Smooth muscle cell of the brain vasculature (primary cell): ENCODE results near the gene PREX1.

ENCODE experiments used
- DNase-seq: peaks from one replicate; pipeline ENCODE4 v3.0.0-alpha.2; 2012; ENCODE audit warnings: low read depth, low spot score

The PREX1 gene

DNA sequence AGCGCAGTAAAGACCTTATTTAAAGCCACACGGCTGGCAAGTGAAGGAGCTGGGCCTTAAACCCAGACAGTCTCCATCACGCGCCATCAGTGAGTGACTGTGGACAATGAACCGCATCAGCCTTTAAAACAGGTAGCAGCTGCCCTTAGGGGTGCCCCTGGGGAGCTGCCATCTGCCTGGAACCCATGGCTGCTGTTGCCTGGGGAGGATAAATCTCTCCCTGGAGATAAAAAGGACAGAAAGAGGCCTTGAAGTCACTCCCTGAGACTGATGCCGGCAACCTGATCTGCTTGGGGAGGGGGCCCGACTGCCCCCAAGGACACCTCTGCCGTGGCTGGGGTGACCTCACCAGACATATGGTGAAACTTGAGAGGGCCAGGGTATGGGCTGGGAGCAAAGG is 73.5 kb downstream of the PREX1 start:
- DNase-seq = no peak

DNA sequence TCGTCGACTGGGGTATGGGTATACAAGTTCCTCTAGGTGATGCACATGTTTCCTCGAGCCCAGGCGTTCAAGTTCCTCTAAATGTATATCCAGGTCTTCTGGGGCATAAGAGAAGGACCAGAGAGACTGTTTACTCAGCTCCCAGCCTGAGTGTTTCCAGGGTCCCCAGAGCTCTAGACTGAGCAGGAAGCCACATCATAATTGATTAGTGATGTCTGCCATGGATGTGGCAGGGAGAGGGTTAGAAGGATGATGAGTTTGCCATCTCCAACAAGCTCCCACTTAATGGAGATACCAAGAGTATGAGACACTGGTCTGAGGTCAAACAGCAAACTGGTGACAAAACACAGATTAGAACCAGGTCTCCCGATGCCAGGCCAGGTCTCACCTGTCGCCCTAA is 74.8 kb downstream of the PREX1 start:
- no peak for DNase-seq

DNA sequence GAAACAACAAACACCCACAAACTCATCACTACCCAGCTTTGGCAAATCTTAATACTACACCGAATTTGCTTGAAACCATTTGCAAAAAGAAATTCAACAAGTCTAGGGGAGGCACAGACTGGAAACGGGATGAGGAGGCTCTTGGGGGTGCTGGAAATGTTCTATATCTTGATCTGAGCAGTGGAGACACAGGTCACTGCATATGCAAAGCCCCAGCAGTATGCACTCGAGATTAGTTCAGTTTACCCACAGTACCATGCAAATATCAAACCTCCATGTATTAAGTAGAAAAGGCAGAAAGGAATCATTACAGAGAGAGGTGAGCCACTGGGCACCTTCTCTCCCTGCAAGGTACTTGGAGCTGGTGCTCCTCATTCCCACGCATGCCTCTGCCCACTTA is 75.9 kb downstream of the PREX1 start:
- no peak for DNase-seq

DNA sequence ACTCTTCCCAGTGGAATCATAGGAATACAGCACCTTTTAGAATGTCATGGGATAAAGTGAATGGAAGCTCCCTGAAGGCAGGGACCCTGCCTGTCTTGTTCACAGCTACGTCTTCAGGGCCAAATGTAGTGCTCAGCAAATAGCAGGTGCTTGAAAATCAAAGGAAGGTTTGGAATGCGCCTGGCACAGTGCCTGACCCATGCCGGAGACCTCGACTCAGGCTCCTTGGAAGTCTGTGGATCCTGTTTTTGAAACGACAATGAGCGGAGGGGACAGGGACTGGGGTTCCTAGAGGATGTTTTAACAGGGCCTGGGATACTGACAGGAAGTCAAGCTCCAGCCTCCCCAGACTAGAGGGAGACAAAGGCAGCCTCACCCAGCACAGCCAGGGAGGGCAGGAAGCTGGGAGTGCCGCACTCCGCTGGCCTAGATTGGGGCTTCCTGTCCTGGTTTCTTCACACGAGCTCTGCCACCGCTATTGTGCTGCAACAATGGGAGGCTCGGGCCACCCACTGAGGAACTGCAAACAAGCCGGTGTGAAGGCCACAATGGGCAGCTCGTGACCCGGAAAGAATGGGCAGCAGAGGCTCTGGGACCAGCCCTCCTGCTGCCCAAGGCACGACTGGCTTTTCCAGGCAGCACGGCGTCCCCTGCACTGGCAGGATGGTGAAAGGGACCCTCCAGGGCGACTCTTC is 76.7 kb downstream of the PREX1 start:
- DNase-seq = no peak

DNA sequence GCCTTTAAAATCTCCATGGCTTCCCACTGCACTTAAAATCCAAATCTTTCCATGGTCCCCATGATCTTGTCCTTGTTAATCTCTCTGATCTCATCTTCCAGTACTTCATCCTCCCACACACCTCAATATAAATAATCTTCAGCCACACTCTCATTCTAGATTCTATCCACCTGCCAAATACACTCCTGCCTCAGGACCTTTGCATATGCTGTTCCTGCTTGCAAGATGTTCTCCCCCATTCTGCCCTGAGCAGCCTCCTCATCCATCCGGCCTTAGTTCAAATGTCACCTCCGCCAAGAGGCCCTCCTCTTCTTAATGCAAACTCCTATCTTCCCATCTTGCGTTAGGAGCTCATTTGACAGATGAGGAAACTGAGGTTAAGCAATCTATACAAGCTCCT is 77.4 kb downstream of the PREX1 start:
- no peak for DNase-seq

DNA sequence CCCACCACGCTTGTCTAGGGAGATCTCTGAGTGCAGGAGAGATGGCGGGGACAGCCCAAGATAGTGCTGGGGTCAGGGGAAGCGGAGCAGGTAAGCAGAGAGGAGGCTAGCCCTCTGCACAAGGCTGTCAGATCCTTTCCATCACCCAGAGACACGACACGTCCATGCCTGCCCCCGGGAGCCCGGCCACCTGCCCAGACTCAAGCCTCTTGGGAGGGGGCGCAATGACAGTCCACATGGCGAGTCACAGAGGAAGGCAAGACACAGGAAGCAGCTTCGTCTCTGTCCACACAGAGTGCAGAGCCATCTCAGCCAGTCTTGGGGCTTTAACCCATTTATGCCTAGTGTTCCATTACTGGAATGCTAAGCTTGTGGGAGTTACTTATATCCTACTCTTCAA is 78.4 kb downstream of the PREX1 start:
- DNase-seq = no peak

DNA sequence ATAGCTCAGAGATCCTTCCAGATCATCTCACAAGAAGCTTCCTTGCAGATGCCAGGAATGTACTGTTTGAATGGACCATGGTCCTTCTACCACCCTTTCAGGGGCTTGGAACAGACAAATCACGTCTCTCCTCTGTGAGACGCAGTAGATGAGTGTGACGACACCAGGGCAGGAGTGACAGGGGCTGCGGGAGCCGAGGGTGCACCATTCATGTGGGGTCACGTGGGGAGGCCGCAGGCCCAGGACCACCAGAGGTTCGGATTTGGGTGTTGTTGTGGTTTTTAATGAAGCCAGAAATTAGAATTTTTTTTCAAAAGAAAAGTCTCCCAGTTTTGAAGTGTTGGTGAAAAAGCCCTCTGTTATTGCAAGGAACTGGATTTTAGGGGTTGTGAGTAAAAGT is 79.2 kb downstream of the PREX1 start:
- DNase-seq = no peak

DNA sequence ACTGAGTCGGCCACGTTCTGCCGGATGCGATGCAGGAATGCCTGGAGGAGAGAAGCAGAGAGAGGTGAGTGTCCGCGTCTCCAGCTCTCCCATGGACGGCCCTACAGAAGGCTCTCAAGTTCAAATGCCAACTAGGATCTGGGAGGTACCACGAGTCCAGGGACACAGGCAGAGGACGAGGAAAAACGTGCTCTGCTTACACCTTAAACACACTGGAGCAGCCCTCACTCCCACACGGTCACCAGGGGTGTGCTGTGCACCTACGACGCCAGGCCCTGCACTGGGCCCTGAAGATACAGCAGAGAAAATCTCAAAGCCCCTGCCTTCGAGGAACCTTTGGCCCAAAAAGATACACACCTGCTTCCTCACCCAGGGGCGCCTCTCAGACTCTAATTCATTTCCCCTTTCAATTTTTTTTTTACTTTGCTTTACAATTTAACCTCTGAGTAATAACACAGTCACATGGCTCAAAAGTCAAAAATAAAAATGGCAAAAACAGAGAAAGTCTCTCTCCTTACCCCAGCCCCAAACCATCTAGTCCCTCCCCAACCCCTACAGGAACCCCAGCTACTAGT is 79.9 kb downstream of the PREX1 start:
- DNase-seq = no peak

DNA sequence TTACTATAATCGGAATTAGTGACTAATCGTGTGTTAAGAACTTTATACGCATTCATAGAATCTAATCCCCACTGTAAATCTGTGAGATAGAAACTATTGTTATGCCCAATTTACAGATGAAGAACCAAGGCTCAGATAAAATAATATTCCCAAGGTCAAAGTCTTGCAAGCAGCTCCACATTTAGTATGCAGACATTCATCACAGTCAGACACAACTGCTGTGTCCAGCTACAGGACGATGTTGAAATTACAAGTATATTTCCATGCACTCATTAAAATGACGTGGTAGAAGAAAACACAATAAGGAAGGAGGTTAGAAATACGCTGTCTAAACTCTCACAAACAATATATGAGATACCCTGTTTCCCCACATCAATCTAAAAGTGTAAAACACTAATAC is 82.5 kb downstream of the PREX1 start:
- no peak for DNase-seq

DNA sequence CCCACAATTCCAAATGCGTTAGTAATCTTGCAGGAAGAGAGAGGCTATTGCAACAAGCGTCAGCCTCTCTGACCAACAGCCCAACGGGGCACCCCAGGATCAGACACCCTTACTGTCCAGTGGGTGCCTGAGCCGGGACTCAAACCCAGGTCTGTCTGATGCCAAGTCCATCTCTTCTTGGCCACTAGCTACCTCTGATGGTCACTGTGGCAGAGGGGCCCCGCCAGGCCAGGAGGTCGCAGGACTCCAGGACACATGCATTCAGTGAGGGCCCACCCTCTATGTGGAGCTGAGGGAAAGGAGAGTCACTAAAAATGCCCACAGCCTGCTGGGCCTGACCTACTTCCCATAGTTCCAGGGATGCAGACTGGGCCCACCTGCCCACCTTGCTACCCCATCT is 83.3 kb downstream of the PREX1 start:
- no peak for DNase-seq

DNA sequence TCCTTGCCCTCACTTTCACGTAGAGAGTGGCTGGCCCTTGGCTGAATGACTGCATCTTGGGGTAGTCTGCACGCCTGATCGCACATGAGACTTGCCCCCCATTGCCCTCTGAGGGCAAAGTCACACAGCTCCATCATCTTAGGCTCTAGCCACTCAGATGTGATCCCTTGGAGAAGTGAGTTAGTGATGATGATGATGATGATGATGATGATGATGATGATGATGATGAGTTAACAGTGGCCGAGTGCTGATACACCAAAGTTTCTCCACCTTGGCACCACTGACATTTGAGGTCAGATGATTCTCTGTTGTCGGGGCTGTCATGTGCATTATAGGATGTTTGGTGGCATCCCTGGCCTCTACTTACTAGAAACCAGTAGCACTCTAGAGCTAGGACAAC is 84.0 kb downstream of the PREX1 start:
- no peak for DNase-seq

DNA sequence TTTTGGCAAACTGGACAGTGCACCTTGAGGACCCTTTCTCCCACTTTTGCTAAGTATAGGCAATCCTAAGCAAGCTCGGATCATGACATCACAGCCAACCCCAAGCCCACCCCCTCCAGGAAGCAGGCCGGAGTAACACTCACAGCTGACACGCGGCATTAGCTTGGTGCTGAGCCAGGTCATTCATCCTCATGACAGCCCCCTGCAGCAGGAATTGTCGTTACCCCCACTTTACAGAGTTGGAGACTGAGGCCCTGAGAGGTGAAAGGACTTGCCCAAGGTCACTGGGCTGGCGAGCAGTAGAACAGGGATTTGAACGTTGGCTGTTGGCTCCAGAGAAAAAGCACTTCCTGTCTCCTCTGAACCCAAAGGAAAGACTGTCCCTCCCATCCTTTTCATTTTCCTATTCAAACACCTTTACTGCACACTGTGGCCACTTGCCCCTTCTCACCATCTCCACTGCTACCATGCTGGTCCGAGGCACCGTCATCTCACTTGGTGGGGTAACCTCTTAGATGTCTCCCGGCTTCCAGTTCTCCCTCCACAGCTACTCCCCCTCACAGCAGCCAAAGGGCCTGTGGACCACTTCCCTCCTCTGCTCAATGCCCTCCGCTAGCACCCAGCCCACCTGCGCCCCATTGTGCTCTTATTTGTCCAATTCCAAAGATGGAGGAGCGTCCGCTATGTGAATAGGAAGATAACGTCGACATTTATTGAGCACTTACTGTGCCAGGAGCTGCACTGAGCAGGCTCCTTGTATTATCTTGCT is 84.7 kb downstream of the PREX1 start:
- DNase-seq = no peak

DNA sequence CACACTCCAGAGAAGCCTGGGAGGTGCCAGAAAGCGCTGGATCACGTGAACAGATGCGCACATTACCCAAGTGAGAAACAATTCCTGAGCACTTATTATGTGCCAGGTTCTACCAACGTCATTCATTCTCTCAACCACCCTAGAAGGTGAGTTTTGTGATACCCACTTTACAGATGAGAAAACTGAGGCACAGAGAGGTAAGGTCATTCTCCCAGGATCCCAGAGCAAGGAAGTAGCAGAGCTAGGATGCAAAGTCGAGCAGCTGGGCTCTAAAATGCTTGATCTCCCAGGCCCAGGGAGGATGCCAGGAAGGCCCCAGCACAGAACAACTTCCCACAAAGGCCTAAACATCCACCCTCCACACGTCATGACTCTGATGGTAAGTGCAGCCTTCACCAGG is 85.6 kb downstream of the PREX1 start:
- DNase-seq = no peak

DNA sequence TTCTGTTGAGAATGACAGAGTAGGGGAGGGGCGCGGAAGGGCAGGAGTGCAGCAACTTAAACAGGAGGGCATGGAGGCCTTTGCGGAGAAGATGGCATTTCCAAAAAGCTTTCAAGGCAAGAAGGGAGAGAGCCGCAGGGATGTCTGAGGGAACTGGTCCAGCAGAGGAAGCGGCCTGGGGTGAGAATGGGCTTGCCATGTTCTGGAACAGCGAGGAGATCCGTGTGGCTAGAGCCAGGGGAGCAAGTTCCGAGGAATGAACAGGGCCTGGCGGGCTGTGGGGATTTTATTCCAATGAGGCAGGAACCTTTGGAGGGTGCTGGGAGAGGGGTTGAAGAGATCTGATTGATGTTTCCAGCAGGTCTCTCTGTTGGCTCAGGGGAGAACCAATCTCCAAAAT is 86.1 kb downstream of the PREX1 start:
- no peak for DNase-seq

DNA sequence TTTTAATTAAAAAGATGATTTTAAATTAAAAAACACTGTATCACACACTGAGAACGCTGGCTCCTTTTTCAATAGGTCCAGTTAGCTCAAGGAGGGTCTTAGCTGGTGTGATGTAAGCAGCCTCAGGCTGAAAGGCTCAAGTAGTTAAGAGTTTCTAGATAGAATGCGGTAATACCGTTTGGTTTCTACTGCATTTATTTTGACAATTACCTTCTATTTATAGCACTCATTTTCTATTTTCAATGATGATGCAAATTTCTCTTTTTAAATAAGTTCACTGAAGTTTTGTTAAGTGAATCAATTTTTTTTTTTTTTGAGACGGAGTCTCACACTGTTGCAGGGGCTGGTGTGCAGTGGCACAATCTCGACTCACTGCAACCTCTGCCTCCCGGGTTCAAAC is 87.1 kb downstream of the PREX1 start:
- DNase-seq = no peak

DNA sequence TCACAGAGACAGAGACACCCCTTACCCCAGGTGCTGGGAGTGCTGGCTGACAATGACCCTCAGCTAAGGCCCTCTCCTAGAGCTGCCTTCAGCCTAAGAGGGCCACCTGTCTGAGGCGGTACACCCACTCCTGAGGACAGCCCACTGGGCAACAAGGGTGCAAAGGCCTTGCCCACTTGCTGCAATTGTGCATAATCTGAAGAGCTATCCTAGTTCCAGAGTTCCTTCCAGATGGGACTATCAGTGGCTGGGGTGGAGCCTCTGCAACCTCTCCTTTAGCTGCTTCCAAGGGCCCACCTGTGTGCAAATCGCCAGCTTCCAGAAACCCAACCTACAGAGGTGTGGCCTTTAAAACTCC is 87.5 kb downstream of the PREX1 start:
- no peak for DNase-seq

DNA sequence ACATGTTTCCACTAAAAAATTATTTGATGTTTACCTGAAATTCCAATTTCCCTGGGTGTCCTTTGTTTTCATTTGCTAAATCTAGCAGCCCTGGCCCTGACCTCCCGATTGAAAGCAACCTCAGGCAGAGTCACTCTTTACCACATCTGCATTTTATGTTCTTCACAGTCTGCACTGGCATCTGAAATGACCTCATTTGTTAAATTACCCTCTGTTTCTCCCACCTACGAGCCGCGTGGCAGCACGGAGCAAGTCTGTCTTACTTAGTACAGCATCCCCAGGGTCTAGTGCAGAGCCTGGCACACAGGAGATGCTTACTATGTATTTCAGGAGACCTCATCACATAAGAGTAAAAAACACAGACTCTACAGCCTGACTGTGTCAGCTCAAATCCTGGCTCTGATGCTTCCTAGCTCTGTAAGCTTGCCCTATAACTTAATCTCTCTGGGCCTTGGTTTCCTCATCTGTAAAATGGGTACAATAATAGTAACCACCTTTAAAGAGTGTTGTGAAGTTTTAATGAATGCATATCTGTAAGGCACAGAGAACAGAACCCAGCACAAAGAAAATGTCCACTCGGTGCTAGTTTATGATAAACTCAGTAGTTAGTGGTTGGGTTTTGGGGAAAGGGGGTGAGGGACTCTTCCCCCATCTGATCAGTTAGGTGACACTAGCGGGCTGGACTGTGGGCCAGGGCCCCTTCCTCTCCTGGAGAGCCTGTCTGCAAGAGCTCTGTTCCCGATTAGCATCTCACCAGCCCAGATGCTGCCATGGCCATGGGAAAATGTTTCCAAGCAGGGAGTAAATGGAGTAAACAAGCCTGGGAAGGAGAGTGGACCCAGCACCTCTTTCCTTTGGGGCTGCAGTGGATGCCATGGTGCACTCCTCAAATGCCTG is 88.2 kb downstream of the PREX1 start:
- DNase-seq = no peak

DNA sequence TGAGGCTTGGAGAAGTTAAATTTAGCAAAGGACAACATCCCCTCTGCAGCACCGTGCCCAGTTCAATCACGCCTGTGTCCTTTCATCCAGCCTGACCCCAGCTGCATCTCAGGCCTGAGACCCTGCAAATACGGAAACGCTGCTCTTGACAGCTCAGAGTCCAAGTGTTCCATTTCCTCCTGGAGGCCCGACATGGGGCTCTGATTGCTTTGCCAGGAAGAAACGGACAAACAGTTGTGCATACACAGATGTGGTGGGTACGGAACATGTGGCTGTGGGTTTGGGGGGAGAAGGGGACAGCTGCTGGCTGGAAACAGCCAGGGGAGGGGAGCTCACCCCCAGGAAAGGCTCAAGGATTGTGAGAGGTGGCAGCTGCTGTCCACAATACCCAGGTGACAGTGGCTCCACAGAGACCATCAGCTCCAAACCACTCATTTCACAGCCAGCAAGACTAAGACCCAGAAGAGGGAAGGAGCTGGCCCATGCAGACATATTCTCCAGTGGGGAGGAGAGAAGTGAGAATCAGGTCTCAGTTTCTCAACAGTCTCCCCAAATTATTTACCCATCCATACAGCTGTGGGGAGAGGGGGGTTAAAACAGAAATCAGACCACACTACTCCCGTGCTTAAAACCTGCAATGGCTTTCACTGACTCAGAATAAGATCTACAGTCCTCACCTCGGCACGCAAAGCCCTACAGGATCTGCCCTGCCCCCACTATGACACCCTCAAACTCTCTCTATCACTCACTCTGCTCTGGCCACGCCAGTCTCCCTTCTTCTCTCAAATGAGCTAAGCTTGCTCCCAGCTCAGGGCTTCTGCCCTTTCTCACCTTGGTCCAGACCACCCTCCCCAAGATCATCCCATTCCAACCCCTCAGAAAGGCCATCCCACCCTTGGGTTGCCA is 89.1 kb downstream of the PREX1 start:
- DNase-seq = no peak

DNA sequence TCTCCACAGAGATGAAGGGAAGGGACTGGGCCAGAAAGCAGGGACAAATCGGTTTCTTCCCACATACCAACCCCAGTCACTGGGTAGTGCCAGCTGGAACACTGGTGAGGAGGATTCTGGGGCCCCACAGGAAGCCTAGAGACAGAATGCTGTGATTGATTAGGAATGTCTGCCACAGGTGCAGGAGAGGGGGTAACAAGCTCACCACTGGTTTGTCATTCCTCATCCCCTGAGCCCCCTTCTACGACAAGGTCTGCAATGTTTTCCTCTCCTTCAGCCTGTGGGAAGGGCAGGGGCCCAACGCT is 89.8 kb downstream of the PREX1 start:
- no peak for DNase-seq

DNA sequence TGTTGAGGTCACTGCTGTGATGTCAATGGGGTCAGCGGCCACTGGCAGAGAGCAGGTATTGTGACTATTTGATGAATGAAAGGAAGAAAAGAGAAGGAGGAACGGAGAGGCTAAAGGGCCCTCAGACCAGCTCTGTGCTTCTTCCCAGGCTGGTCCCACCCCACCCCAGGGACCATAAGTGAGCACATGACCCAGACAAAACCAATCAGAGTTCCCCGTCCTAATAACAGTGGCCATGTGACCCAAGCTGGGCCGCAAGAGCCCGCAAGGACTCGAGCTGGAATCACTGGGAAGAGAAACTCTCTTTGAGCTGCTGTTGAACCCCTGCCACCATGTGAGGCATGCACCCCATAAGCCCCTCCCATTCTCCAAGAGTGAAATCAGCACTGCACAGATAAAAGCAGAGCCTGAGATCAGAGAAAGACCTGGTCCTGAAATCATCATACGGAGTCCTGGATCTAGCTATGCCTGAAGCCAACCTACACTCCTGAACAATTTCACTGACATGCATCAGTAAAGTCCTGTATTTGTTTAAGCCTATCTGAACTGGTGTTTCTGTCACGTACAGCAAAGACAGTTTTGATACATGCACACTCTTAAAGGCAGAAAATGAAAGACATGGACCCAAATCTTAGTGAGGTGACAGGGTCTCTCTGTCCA is 90.2 kb downstream of the PREX1 start:
- DNase-seq = no peak

DNA sequence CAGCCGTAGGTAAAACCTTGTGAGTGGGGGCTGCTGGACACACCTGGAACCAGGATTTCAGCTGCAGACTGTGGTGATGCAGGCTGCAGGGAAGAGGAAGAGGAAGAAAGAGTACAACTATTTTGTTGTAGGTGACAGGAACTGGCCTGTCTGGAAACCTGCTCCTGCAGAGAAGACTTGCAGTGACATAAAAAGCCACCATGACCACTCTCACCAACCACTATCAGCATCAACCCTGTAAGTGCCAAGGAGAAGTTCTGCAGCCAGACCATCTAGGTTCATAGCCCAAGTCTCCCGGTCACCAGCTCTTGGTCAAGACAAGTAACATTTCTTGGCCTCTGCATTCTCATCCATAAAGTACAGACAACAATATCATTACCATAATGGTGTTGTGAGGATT is 91.2 kb downstream of the PREX1 start:
- no peak for DNase-seq
